ENCODE measurements around the gene CRMP1.

CRMP1 gene

DNA sequence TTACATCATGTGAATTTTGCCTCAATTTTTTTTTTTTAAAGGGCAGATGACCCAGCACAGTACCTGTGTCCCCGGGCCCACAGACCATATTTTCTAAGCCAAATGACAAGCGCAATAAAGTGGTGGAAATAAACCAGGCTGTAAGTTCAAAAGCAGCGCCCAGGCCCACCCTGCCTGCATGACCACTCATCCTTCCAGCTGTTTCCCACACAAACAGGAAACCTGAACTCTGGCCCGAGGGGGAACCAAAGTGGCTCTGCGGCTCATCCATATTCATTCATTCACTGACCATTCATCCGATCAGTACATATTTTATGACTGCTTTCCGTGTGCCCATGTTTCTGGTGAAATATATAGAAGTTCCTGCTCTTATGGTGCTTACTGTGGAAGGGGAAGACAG lies 33.7 kb upstream of the CRMP1 start:
- no peak overlapping the region for H3K27ac Mint-ChIP-seq
- no peaks in the 10 kb centered on the region for H3K9me3 Mint-ChIP-seq
- DNase-seq = no peak
- no peak for ATAC-seq (replicated peaks)
- H3K4me1 Mint-ChIP-seq (ENCODE audit: low read depth in 2 of 2) = no peaks in the 10 kb centered on the region
- peaks cover 0 to 37% of the 10 kb centered on the region in 2 donors for H3K27me3 Mint-ChIP-seq
- no peaks in the 10 kb centered on the region for H3K36me3 Mint-ChIP-seq (ENCODE audit: insufficient read depth)
- no peak overlapping the region for H3K4me3 Mint-ChIP-seq

DNA sequence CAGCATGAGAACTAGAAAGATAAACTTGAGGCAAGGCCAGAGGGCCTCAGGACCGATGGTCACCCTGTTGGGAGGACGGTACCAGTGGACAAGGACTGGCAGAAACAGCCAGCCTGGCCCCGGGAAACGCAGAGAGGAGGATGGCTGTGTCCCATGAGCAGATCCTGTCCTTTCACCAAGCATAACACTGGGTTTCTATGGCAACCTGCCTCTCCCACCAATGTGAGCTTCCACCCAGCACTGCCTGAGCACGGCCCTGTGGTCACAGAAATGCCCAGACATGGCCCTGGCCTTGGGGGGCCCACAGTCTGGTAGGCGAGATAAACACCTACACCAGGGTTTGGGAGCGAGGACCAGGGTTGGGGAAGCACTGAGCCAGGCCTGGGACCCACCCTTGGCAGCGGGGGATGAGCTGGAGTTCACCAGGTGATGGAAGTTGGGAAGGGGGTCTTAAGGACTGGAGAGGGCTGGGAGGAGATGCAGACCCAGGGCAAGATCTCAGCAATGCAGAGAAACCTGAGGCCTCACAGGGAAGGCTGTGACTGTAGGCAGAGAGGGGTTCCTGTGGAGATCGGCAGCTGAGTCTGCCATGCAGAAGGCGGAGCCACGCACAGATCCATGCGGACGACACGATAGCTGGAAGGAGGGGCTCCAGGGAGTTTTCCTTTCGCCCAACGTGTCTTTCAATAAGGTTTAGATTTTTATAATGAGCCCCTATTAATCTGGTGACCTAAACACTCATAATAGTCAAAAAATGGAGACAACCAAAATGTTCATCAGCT lies 32.7 kb upstream of the CRMP1 start:
- Mint-ChIP-seq H3K9me3 (no peaks in the 10 kb centered on the region), H3K36me3 (ENCODE audit: insufficient read depth) (no peaks in the 10 kb centered on the region), H3K27ac (no peak overlapping the region), H3K27me3 (peaks cover 6 to 47% of the 10 kb centered on the region in 2 donors), H3K4me1 (ENCODE audit: low read depth in 2 of 2) (peaks cover 3% of the 10 kb centered on the region in 2 donors), H3K4me3 (no peak overlapping the region)
- DNase-seq (no peak), ATAC-seq (replicated peaks) (no peak)

DNA sequence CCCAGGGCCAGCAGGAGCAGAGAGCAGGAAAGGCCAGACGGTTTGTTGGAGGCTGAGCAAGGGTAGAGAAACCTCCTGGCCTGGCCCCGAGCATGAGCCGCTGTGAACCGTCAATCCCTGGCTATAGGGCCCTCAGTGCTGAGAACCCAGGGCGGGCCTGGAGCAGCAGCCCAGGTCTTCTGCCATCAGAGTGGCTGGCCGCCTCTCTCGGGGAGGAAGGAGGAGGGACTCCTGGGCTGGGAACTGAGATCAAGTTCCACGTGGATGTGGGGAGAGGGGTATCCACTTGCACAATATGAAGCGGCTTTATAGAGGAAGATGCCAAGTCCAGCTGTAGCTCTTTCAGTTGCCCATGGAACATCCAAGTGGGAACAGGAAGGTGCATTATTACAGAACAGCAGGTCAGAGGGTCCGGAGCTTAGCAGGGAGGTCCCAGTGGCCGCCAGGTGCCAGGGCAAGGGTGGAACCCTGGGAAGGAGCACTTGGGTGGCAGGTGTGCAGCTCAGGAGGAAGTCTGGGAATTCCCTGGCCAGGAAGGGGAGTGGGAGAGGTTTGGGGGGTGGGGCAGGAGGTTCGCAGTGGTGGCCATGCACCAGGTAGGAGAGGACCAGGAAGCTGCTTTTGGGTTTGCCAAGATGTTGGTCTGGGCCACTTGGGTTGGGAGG lies 31.7 kb upstream of the CRMP1 start:
- no peaks in the 10 kb centered on the region for H3K9me3 Mint-ChIP-seq
- H3K4me1 Mint-ChIP-seq (ENCODE audit: low read depth in 2 of 2) = peaks cover 3% of the 10 kb centered on the region in 2 donors
- no peak for ATAC-seq (replicated peaks)
- no peak overlapping the region for H3K27ac Mint-ChIP-seq
- H3K36me3 Mint-ChIP-seq (ENCODE audit: insufficient read depth) = no peaks in the 10 kb centered on the region
- H3K27me3 Mint-ChIP-seq = peaks cover 6 to 57% of the 10 kb centered on the region in 2 donors
- no peak for DNase-seq
- H3K4me3 Mint-ChIP-seq = no peak overlapping the region

DNA sequence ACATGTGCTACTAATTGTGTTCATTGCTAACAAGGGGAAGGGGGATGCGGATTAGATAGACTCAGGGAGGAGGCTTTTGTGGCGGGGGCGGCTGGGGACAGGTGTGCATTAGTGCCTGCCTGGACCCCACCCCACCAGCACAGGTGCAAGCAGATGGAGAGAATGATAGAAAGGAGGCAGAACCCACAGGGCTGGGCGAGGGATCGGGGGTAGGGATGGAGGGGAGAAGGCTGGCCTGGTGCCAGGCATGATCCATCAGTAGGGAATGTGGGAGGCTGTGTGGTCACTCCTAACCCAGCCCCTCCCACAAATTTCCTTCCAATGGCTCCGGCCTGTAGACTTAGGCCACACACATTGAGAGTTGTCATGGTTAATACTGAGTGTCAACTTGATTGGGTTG lies 30.5 kb upstream of the CRMP1 start:
- Mint-ChIP-seq H3K4me1 (ENCODE audit: low read depth in 2 of 2) (peaks cover 3% of the 10 kb centered on the region in 2 donors), H3K4me3 (no peak overlapping the region), H3K27me3 (peaks cover 6 to 69% of the 10 kb centered on the region in 2 donors), H3K27ac (no peak overlapping the region), H3K9me3 (no peaks in the 10 kb centered on the region), H3K36me3 (ENCODE audit: insufficient read depth) (no peaks in the 10 kb centered on the region)
- DNase-seq = no peak
- no peak for ATAC-seq (replicated peaks)

DNA sequence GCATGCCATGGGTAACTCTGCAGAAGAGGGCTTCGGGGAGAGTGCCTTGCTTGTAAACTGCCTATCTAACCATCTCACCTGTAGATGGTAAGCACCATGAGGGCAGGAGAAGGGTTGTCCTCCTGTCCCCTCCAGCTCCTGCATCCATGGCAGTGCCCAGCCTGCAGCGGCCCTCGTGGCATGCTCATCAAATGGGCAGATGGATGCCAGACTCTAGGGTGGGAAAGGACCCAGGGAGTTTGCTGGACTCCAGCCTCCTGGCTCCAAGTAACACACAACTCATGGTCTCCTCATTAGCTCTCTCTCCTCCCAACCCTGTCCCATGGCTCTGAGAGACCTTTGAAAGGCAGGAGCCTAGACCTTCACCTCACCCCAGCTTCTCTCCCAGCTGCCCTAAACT lies 29.7 kb upstream of the CRMP1 start:
- no peaks in the 10 kb centered on the region for H3K9me3 Mint-ChIP-seq
- H3K27me3 Mint-ChIP-seq = peaks cover 6 to 71% of the 10 kb centered on the region in 2 donors
- no peaks in the 10 kb centered on the region for H3K36me3 Mint-ChIP-seq (ENCODE audit: insufficient read depth)
- H3K27ac Mint-ChIP-seq = no peak overlapping the region
- no peak overlapping the region for H3K4me3 Mint-ChIP-seq
- H3K4me1 Mint-ChIP-seq (ENCODE audit: low read depth in 2 of 2) = peaks cover 3% of the 10 kb centered on the region in 2 donors
- DNase-seq = no peak
- ATAC-seq (replicated peaks) = no peak

DNA sequence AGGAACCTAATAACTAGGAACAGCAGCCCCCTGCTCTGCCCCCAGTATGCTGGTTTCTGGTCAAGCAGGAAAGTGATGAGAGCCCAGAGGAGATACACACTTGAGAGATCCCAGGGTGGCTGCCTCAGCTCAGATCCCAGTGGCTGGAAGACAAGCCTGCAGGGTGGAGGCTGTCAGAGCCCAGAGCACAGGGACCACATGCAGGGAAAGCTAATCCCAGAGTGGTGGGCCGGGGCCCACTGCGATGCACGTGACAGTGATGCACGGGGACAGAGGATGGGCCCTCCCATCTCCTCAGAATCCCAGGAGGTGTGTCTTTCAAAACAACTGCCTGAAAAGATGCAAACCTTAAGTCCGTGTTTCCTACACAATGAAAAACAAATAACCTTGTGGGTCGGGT lies 29.1 kb upstream of the CRMP1 start:
- Mint-ChIP-seq H3K27me3 (peaks cover 6 to 71% of the 10 kb centered on the region in 2 donors), H3K27ac (no peak overlapping the region), H3K36me3 (ENCODE audit: insufficient read depth) (no peaks in the 10 kb centered on the region), H3K9me3 (no peaks in the 10 kb centered on the region), H3K4me1 (ENCODE audit: low read depth in 2 of 2) (peaks cover 3% of the 10 kb centered on the region in 2 donors), H3K4me3 (no peak overlapping the region)
- no peak for DNase-seq
- no peak for ATAC-seq (replicated peaks)

DNA sequence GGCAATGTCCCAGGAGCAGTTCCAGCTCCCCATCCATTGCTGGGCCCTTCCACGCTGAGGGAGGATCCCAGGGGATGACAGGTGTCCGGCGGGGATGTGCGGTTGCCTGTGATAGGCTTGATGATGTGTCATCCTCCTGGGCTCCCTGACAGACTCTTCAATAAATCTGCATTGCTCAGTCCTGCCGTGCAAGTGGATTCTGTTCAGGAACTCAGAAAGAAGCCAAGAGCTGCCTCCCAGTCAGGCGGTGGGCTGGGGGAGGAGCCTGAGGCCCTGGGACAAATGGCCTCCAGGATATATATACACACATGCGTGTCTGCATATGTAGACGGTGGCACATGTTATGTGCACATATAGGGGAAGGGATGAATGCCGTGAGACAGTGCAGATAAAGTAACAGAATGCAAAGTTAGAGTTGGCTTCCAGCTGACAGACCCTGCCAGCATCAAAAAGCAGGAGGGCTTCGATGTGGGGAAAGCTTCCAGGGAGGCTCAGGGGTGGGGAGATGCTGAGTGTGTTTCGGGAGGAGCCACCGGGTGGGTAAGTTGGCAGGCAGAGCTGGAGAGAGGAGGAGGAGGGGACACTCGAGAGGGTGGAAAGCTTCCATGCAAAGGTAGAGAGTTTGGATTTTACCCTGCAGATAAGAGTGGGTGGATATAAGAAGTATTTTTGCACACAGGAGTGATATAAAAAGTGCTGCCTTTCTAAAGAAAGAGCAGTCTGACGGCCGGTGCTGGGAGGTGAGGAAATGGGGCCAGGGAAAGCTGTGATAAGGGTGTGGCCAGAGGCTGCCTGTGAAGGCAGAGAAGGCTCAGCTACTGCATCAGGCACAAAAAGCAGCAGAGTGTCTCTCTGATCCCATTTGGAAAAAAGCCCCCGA lies 28.5 kb upstream of the CRMP1 start:
- Mint-ChIP-seq H3K27me3 (peaks cover 6 to 72% of the 10 kb centered on the region in 2 donors), H3K9me3 (no peaks in the 10 kb centered on the region), H3K36me3 (ENCODE audit: insufficient read depth) (no peaks in the 10 kb centered on the region), H3K4me3 (no peak overlapping the region), H3K4me1 (ENCODE audit: low read depth in 2 of 2) (peaks cover 3% of the 10 kb centered on the region in 2 donors), H3K27ac (no peak overlapping the region)
- no peak for ATAC-seq (replicated peaks)
- DNase-seq = no peak

DNA sequence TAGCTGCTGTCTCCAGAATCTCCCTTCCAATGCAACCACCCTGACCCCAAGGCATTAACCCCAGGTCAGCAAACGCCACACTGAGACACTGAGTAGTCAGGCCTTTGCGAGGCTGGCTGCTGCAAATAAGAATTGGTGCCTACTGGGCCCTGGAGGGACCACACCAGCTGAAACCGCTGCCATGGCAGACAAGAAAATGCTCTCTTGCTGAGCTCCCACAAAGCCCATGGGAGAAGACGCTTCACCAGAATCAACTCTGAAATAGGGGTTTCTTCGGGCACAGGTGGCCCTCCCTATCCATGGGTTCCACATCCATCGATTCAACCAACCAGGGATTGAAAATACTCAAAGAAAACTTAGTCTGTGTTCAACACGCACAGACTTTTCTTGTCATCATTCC lies 26.7 kb upstream of the CRMP1 start:
- ATAC-seq (replicated peaks) = no peak
- Mint-ChIP-seq H3K4me1 (ENCODE audit: low read depth in 2 of 2) (peaks cover 3% of the 10 kb centered on the region in 2 donors), H3K36me3 (ENCODE audit: insufficient read depth) (peaks cover 4% of the 10 kb centered on the region), H3K27ac (no peak overlapping the region), H3K9me3 (no peaks in the 10 kb centered on the region), H3K4me3 (no peak overlapping the region), H3K27me3 (peaks cover 6 to 78% of the 10 kb centered on the region in 2 donors)
- DNase-seq = no peak

DNA sequence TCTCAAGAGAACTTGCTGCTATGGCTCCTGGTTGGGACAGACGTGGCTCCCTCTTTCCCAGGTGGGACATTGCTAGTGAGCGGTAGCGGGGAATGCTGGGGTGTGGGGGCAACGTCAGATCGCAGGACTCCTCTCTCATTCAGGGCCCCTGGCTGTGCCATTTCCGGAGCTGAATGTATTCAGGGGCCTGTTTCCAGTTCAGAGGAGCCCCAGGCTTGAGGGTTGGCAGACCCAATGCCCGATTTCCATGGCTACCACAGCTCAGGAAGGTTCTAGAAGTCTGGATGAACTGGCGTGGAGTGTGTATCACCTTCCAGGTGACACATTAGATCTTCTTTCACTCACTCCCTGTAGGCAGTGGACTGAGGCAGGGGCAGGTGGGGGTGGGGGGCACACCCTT lies 26.2 kb upstream of the CRMP1 start:
- H3K36me3 Mint-ChIP-seq (ENCODE audit: insufficient read depth) = peaks cover 4% of the 10 kb centered on the region
- DNase-seq = no peak
- no peak overlapping the region for H3K4me3 Mint-ChIP-seq
- no peak for ATAC-seq (replicated peaks)
- no peaks in the 10 kb centered on the region for H3K9me3 Mint-ChIP-seq
- H3K4me1 Mint-ChIP-seq (ENCODE audit: low read depth in 2 of 2) = peaks cover 3% of the 10 kb centered on the region in 2 donors
- peaks cover 6 to 73% of the 10 kb centered on the region in 2 donors for H3K27me3 Mint-ChIP-seq
- H3K27ac Mint-ChIP-seq = no peak overlapping the region

DNA sequence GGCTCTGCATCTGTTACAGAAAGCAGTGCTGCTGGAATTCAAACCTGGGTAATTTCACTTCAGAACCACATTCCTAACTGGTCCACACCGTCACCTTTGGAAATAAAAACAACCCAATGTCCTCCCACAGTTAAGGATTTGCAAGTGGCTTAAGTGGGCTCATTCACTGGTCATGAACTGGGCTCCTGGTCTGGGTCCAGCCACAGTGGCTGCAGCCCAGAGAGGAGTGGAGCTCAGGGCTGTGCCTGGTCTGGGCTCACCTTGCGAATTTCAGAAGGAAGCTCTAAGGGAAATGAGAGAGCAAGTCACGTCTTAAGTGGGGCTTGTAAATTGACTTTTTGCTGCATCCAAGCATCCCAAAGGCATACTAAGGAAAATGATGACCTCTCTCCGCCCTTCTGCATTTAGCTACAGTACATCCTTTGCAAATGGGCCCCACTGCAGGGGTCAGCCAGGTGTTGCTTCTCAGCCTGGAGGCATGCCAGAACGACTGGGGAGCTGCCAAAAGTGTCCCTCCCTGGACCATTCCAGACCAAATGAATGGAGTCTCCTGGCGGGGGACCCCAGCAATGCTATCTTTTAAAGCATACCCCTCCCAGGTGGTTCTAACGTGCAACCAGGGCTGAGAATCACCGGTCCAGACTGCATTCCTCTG lies 25.6 kb upstream of the CRMP1 start:
- Mint-ChIP-seq H3K9me3 (no peaks in the 10 kb centered on the region), H3K27me3 (peaks cover 6 to 68% of the 10 kb centered on the region in 2 donors), H3K27ac (no peak overlapping the region), H3K36me3 (ENCODE audit: insufficient read depth) (peaks cover 4% of the 10 kb centered on the region), H3K4me3 (no peak overlapping the region), H3K4me1 (ENCODE audit: low read depth in 2 of 2) (peaks cover 3% of the 10 kb centered on the region in 2 donors)
- no peak for ATAC-seq (replicated peaks)
- no peak for DNase-seq

DNA sequence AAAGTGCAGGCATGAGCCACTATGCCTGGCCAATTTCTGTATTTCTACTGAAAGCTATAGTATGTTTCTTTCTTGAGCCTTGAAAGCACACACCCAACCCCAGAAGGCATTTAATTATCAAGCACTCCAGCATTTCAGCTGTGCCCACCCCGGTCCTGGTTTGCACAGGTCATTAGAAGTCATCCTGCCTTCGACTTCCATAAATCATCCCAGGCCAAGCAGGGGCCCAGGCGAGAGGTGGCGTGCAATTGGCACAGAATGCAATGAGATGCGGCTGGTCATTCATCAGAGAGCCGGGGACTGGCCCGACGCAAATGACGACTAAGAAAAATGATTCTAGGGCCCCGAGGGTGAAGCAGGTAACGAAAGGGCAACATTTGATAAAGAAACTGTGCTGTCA lies 24.8 kb upstream of the CRMP1 start:
- Mint-ChIP-seq H3K4me3 (no peak overlapping the region), H3K4me1 (ENCODE audit: low read depth in 2 of 2) (peaks cover 3% of the 10 kb centered on the region in 2 donors), H3K27me3 (peaks cover 6 to 60% of the 10 kb centered on the region in 2 donors), H3K9me3 (no peaks in the 10 kb centered on the region), H3K36me3 (ENCODE audit: insufficient read depth) (peaks cover 4% of the 10 kb centered on the region), H3K27ac (no peak overlapping the region)
- DNase-seq (no peak), ATAC-seq (replicated peaks) (no peak)

DNA sequence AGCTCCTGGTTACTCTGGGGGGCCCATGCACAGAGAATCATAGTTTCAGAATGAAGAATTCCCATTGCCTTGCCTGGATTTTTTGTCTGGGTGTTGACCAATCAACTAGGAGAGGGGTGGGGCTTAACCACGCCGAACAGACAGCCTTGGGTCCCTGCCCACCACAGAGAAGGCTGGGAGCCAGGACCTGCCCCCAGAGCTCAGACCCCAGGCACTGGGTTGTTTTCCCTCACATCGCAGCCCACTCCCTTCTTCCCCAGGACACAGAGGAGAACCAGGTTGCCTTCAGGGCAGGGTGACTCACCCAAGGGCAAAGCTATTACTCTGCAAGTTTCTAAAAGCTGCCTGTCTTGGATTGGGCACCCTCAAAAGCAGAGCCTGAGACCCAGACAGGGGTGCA lies 23.3 kb upstream of the CRMP1 start:
- no peak overlapping the region for H3K27ac Mint-ChIP-seq

DNA sequence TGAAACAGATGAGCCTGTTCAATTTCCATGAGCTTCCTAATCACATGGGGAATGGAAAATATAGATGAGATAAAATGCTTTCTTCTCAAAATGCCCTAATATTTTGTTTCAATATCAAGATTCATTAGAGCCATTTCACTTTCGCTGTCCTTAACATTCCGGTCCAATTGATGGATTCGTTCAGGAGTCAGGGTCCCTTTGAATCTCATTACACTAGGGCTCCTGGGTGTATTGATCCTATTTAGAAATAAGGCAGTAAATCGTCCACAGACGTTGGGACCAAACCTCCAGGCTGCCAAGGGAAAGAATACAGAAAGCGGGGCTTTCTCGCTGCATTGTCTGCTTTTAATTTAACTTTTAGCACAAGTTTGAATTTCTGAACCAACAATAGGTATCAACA lies 20.6 kb upstream of the CRMP1 start:
- ATAC-seq (replicated peaks) (no peak), DNase-seq (no peak)
- Mint-ChIP-seq H3K4me1 (ENCODE audit: low read depth in 2 of 2) (no peaks in the 10 kb centered on the region), H3K9me3 (peaks cover 0 to 1% of the 10 kb centered on the region in 2 donors), H3K27me3 (peaks cover 0 to 21% of the 10 kb centered on the region in 2 donors), H3K27ac (no peak overlapping the region), H3K4me3 (no peak overlapping the region), H3K36me3 (ENCODE audit: insufficient read depth) (peaks cover 4% of the 10 kb centered on the region)

More for the DNA sequence above, 23.3 kb upstream of the CRMP1 start:
- Mint-ChIP-seq H3K4me1 (ENCODE audit: low read depth in 2 of 2) (peaks cover under 1% of the 10 kb centered on the region in 2 donors), H3K9me3 (no peaks in the 10 kb centered on the region), H3K36me3 (ENCODE audit: insufficient read depth) (peaks cover 4% of the 10 kb centered on the region), H3K27me3 (peaks cover 3 to 49% of the 10 kb centered on the region in 2 donors), H3K4me3 (no peak overlapping the region)
- DNase-seq (no peak), ATAC-seq (replicated peaks) (no peak)

Data from effector memory CD8-positive, alpha-beta T cell (primary cell).